Measurements from ENCODE around the gene SAGE1.
"Not testable (repeated sequence)": the region's sequence is repeated elsewhere in the genome, so short reads cannot be mapped to it uniquely, and the experiment has no call there.

GRCh38 chrX:135920516-135920915 lies 27.0 kb downstream of the SAGE1 start:
- TF ChIP-seq POLR2AphosphoS5 (IDR thresholded peaks at IDR 0.05; ENCODE audit: low read depth); CTCF (conservative IDR thresholded peaks at IDR 0.05; ENCODE audit: low read depth in 2 of 2); EZH2 (IDR thresholded peaks at IDR 0.05; ENCODE audit: low read depth, unreplicated experiment); JUNB (IDR thresholded peaks at IDR 0.05; ENCODE audit: unreplicated experiment); CREB1 (CRISPR knock-in tag; IDR thresholded peaks at IDR 0.05; ENCODE audit: low read depth); REST (IDR thresholded peaks at IDR 0.05; ENCODE audit: unreplicated experiment); STAT1 (IDR thresholded peaks at IDR 0.05; ENCODE audit: unreplicated experiment); EZH2phosphoT487 (IDR thresholded peaks at IDR 0.05; ENCODE audit: unreplicated experiment); ZNF331 (CRISPR knock-in tag; IDR thresholded peaks at IDR 0.05; ENCODE audit: low read depth); ETS1 (IDR thresholded peaks at IDR 0.05); ZNF114 (CRISPR knock-in tag; IDR thresholded peaks at IDR 0.05); NANOG (IDR thresholded peaks at IDR 0.05; ENCODE audit: borderline replicate concordance); ZNF462 (CRISPR knock-in tag; IDR thresholded peaks at IDR 0.05): not testable (repeated sequence)

Measured in GM23338 (cell line).